ENCODE measurements around the gene CRHBP.

GRCh38 chr5:76920491-76920890 lies 32.4 kb upstream of the CRHBP start:
- no peak for TF ChIP-seq CTCF (conservative IDR thresholded peaks at IDR 0.05)
- TF ChIP-seq EZH2 (IDR thresholded peaks at IDR 0.05; ENCODE audit: low read depth): no peak

Measured in PC-9 (cell line).